ENCODE data around the gene HMOX1. TPM values are rescaled to one million over a fixed set of nuclear protein-coding genes. Genes with fewer than 3 reads are reported as not detected.
"Not testable (repeated sequence)": the region's sequence is repeated elsewhere in the genome, so short reads cannot be mapped to it uniquely, and the experiment has no call there.

HMOX1 gene
- total and polyA plus RNA-seq, 5 experiments from 2014 or later: 0.65 to 3.1 (median 2.6) TPM; not detected in 2

- Mint-ChIP-seq H3K4me3 (no peak overlapping the region), H3K4me1 (peaks cover 0 to 5% (median 1%) of the 10 kb centered on the region in 4 donors), H3K27me3 (no peaks in the 10 kb centered on the region), H3K36me3 (peaks cover 0 to 19% (median 18%) of the 10 kb centered on the region in 3 donors), H3K27ac (no peak overlapping the region), H3K9me3 (peaks cover 0 to 6% (median 0%) of the 10 kb centered on the region in 9 donors)
- no peak for ATAC-seq
- POLR2A ChIA-PET: interaction anchor here (0.6 kb wide), 1 partner anchor 81 kb away, joined by 3 read pairs; no protein-coding TSS in a partner anchor
- no peak for DNase-seq
Observed at GRCh38 chr22:35431483-35432227, 50.8 kb downstream of the HMOX1 start.

GRCh38 chr22:35432228-35432905, 51.5 kb downstream of the HMOX1 start:
- peaks cover 0 to 5% (median 1%) of the 10 kb centered on the region in 4 donors for H3K4me1 Mint-ChIP-seq
- ATAC-seq (no peak), DNase-seq (no peak)
- H3K4me3 Mint-ChIP-seq: no peak overlapping the region
- POLR2A ChIA-PET: no interaction called here
- H3K27ac Mint-ChIP-seq: no peak overlapping the region
- H3K27me3 Mint-ChIP-seq: no peaks in the 10 kb centered on the region
- peaks cover 0 to 19% (median 18%) of the 10 kb centered on the region in 3 donors for H3K36me3 Mint-ChIP-seq
- peaks cover 0 to 6% (median 0%) of the 10 kb centered on the region in 9 donors for H3K9me3 Mint-ChIP-seq

- Mint-ChIP-seq H3K9me3 (peaks cover 0 to 9% (median 0%) of the 10 kb centered on the region in 9 donors), H3K27ac (peak overlapping the region in 1 of 10 donors; percentile 11), H3K36me3 (peaks cover 0 to 18% (median 16%) of the 10 kb centered on the region in 3 donors), H3K4me3 (no peak overlapping the region), H3K27me3 (no peaks in the 10 kb centered on the region), H3K4me1 (peaks cover 0 to 5% (median 2%) of the 10 kb centered on the region in 4 donors)
- ATAC-seq (no peak), DNase-seq (peak in 1 of 10 donors; percentile 31)
- POLR2A ChIA-PET: no interaction called here
Observed at GRCh38 chr22:35434061-35434710, 53.3 kb downstream of the HMOX1 start.

- Mint-ChIP-seq H3K36me3 (peaks cover 0 to 18% (median 16%) of the 10 kb centered on the region in 3 donors), H3K9me3 (peaks cover 0 to 9% (median 0%) of the 10 kb centered on the region in 9 donors), H3K27me3 (no peaks in the 10 kb centered on the region), H3K27ac (peak overlapping the region in 1 of 10 donors; percentile 29), H3K4me3 (no peak overlapping the region), H3K4me1 (peaks cover 0 to 5% (median 2%) of the 10 kb centered on the region in 4 donors)
- ATAC-seq: no peak
- peak in 1 of 10 donors; percentile 47 for DNase-seq
- POLR2A ChIA-PET: no interaction called here
Observed at GRCh38 chr22:35435201-35435740, 54.4 kb downstream of the HMOX1 start.

GRCh38 chr22:35436421-35436820, 55.5 kb downstream of the HMOX1 start:
- no peak for DNase-seq
- peak overlapping the region in 1 of 10 donors; percentile 72 for H3K27ac Mint-ChIP-seq
- POLR2A ChIA-PET: no interaction called here

GRCh38 chr22:35437049-35437448, 56.2 kb downstream of the HMOX1 start:
- POLR2A ChIA-PET: interaction anchor here (0.6 kb wide), 1 partner anchor 933 kb away, joined by 3 read pairs; no protein-coding TSS in a partner anchor
- DNase-seq (no peak), ATAC-seq (no peak)
- Mint-ChIP-seq H3K4me1 (peaks cover 0 to 5% (median 1%) of the 10 kb centered on the region in 4 donors), H3K27me3 (no peaks in the 10 kb centered on the region), H3K27ac (no peak overlapping the region), H3K4me3 (no peak overlapping the region), H3K36me3 (peaks cover 0 to 17% (median 15%) of the 10 kb centered on the region in 3 donors), H3K9me3 (peaks cover 0 to 9% (median 0%) of the 10 kb centered on the region in 9 donors)

More at GRCh38 chr22:35436421-35436820, 55.5 kb downstream of the HMOX1 start:
- no peak for ATAC-seq
- Mint-ChIP-seq H3K36me3 (peaks cover 0 to 18% (median 17%) of the 10 kb centered on the region in 3 donors), H3K4me1 (peaks cover 0 to 5% (median 2%) of the 10 kb centered on the region in 4 donors), H3K9me3 (peaks cover 0 to 9% (median 0%) of the 10 kb centered on the region in 9 donors), H3K27me3 (no peaks in the 10 kb centered on the region), H3K4me3 (no peak overlapping the region)

- POLR2A ChIA-PET, H3K4me1 Mint-ChIP-seq, ATAC-seq, H3K36me3 Mint-ChIP-seq, DNase-seq, H3K9me3 Mint-ChIP-seq, H3K4me3 Mint-ChIP-seq, H3K27ac Mint-ChIP-seq, H3K27me3 Mint-ChIP-seq: not testable (repeated sequence)
Observed at GRCh38 chr22:35438673-35439364, 57.9 kb downstream of the HMOX1 start.

- POLR2A ChIA-PET: no interaction called here
- DNase-seq (no peak), ATAC-seq (no peak)
- peaks cover 0 to 9% (median 0%) of the 10 kb centered on the region in 9 donors for H3K9me3 Mint-ChIP-seq
- peaks cover 0 to 2% (median 1%) of the 10 kb centered on the region in 3 donors for H3K36me3 Mint-ChIP-seq
- H3K4me3 Mint-ChIP-seq: no peak overlapping the region
- H3K27me3 Mint-ChIP-seq: no peaks in the 10 kb centered on the region
- peaks cover 0 to 6% (median 2%) of the 10 kb centered on the region in 4 donors for H3K4me1 Mint-ChIP-seq
- no peak overlapping the region for H3K27ac Mint-ChIP-seq
Observed at GRCh38 chr22:35439365-35439717, 58.4 kb downstream of the HMOX1 start.

- peaks cover 0 to 6% (median 0%) of the 10 kb centered on the region in 4 donors for H3K4me1 Mint-ChIP-seq
- peaks cover 0 to 2% (median 0%) of the 10 kb centered on the region in 3 donors for H3K36me3 Mint-ChIP-seq
- ATAC-seq (no peak), DNase-seq (no peak)
- H3K27ac Mint-ChIP-seq: no peak overlapping the region
- H3K27me3 Mint-ChIP-seq: no peaks in the 10 kb centered on the region
- peaks cover 0 to 9% (median 0%) of the 10 kb centered on the region in 9 donors for H3K9me3 Mint-ChIP-seq
- no peak overlapping the region for H3K4me3 Mint-ChIP-seq
- POLR2A ChIA-PET: no interaction called here
Observed at GRCh38 chr22:35440129-35440528, 59.2 kb downstream of the HMOX1 start.

- Mint-ChIP-seq H3K36me3 (peaks cover 0 to 5% (median 0%) of the 10 kb centered on the region in 3 donors), H3K27me3 (no peaks in the 10 kb centered on the region), H3K27ac (peak overlapping the region in 2 of 10 donors; percentile 42 to 67), H3K4me1 (peaks cover 0 to 6% (median 0%) of the 10 kb centered on the region in 4 donors), H3K9me3 (peaks cover 0 to 9% (median 0%) of the 10 kb centered on the region in 9 donors), H3K4me3 (no peak overlapping the region)
- POLR2A ChIA-PET: no interaction called here
- DNase-seq: no peak
- ATAC-seq: no peak
Observed at GRCh38 chr22:35441489-35442100, 60.7 kb downstream of the HMOX1 start.

GRCh38 chr22:35442471-35442870, 61.6 kb downstream of the HMOX1 start:
- ATAC-seq (no peak), DNase-seq (no peak)
- peaks cover 0 to 9% (median 0%) of the 10 kb centered on the region in 9 donors for H3K9me3 Mint-ChIP-seq
- peaks cover 0 to 5% (median 0%) of the 10 kb centered on the region in 3 donors for H3K36me3 Mint-ChIP-seq
- POLR2A ChIA-PET: no interaction called here
- H3K27ac Mint-ChIP-seq: peak overlapping the region in 1 of 10 donors; percentile 27
- H3K4me3 Mint-ChIP-seq: no peak overlapping the region
- no peaks in the 10 kb centered on the region for H3K27me3 Mint-ChIP-seq
- H3K4me1 Mint-ChIP-seq: peaks cover 0 to 6% (median 0%) of the 10 kb centered on the region in 4 donors
